Medulla oblongata (tissue), 1 donor: ENCODE data around the gene FBP2.
A peak's percentile ranks its signal among the peaks of the same experiment; 100 is the strongest.

Experiments
- DNase-seq: peaks from one replicate; pipeline ENCODE4 v3.0.0-alpha.2; 2015; ENCODE audit errors: extremely low spot score

Gene FBP2

DNA sequence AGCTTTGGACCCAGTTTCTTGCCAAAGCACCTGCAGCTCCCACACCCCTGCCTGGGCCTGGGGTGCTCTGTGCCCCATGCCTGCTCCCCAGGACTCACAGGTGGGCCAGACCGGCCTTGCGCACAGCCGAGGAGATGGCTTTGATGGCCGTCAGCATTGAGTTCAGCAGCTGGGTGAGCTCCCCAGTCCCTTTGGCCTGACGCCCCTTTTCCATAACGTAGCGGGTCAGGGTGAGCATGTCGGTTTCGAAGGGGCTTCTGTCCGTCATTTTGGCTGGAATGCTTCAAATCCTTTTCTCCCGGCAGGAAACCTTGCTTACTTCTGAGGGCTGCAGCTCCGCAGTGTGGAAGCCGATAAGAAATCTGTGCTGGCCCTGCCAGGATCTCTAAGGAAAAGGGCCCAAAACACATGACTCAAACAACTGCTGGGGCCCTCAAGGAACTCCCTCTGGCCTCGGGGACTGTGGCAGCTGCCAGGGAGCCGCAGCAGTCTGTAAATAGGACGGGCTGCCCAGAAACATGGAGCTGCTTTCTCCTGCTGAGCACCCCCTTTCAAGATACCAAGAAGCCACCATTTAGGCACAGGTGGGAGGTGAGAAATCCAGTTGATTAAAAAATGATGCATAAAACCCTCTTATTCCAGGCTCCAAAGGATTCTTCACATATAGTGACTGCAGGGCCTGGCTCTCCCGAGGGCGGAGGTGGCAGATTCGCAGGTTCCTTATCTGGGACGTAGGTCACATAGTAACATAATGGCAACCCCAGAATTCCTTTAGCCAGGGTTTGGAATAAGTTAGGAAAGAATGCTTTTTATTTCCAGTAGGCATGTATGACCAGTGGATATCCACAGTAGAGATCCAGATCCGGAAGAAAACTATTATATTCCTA, at the start of gene FBP2:
FBP2 (minus strand) TSS at position 366 of the 887 bp plus-strand sequence; CDS start at position 268, 98 bp downstream.
- DNase-seq = no peak

DNA sequence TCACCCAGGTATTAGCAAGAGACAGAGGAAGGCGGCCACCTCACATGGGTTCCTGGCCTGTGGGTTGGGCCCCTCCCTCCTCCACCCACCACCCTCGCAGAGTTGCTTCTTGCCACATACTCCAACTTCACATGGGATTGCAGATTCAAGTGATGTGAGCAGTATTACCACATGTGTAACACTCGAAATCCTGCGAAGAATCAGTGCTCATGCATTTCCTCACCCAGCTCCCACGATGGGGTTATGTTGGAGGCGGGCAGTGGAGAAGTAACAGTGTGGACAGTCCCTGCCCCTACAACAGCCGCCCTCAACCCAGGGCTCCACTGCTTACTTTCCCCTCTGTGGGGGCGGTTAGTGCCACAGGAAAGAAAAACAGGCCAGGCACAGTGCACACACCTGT, 49.6 kb upstream of the FBP2 start:
- DNase-seq = no peak

DNA sequence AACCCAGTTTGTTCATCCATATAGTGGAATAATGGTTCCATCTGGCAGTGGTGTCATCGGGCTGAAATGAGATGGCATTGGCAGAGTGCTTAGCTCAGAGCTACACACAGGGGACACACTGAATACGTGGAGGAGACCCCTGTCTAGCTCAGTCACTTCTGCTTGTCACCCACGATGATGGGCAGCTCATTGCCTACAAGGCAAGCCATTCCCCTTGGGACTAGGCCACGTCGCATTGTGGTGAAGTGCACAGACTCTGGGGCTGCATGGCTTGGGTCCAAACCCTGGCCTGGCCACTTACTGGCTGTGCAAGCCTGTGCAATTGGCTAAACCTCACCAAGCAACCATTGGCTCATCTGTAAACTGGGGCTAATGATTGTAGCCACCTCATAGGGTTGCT, 48.9 kb upstream of the FBP2 start:
- no peak for DNase-seq

DNA sequence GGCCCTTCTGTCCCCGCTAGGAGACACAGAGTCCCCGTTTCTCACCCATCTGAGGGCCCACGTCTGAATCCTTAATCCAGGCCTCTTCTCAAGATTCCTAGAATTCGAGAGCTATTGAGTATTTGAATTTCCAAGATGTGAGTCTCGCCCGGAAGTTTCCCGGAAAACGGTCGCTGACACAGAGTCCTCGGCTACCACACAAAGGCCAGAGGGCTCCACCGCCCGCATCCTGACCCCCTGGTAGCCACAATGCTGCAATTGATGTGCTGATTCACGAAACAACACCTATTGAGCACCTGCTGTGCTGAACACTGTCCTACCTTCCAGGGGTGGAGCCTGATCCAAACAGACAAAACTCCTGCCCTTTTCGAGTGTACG, 46.4 kb upstream of the FBP2 start:
- DNase-seq = no peak

DNA sequence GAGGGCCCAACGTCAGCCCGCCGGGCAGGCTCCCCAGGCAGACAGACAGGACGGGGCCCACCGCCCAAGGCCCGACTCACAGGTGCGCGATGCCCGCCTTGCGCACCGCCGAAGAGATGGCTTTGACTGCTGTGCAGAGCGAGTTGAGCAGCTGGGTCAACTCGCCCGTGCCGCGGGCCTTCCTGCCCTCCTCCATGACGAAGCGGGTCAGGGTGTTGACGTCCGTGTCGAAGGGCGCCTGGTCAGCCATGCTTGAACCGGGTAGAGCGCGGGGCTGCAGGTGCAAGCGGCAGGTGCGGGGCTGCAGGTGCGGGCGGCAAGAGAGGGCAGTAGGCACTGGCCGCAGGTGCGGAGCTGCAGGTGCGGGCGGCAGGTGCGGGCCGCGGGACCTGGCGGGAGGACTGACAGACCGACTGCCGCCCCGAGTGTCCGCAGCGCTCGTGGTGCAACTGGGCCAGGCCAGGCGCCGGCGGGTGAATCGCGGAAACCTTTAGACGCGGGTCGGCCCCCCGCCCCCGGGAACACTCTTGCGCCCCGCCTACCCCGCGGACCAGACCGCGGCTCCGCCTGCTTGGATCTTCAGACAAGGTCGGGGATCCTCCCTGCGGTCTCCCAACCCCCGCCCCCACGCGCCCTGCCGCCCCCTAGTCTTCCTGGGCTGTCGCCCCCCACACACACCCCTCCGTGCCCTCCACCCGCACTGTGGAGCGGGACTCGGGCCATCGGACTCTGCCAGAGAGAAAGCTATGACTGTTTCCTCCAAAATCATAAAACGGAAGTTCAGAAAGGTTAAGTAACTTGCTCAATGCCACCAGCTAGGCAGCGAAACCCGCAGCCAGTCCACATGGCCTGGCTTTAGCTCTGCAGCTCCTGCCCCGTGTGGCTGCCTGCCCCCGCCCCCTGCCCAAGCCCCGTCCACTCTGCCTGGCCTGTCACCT, 45.7 kb upstream of the FBP2 start, which contains the start of gene FBP1:
FBP1 (minus strand) TSS at position 458 of the 938 bp plus-strand sequence; CDS start at position 250, 208 bp downstream.
- DNase-seq = peak; percentile 20

DNA sequence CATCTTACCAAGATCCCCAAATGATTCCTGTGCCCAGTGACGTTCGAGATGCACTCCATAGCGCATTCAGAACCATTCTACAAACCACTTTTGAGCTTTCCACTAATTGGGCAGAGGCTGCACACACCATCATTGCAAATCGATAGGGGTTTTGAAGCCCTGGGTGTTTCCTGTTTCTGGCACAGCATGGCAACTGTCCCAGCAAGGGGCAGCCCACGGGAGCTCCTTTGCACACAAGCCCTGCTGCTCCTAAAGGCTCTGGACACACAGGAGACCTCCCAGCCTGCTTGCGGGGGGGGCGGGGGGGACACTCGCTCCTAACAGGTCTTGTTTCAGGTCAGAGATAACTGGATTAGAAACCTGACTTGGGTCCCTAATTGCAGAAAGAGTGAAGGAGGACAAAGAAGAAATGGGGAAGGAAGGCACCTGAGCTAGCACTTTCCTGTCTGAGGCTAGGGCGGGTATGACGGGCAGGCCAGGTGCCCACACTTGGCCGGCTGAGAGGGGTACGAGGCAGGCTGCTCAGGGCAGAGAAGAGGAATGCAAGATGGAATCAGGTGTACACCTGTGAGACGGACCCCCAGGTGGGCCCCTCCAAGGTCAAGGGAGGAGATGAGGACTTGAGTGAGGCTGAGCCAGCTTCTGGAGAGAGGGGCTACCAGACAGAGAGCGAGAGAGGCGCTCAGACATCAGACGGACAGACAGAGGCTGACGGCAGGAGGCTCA, 44.9 kb upstream of the FBP2 start:
- no peak for DNase-seq

DNA sequence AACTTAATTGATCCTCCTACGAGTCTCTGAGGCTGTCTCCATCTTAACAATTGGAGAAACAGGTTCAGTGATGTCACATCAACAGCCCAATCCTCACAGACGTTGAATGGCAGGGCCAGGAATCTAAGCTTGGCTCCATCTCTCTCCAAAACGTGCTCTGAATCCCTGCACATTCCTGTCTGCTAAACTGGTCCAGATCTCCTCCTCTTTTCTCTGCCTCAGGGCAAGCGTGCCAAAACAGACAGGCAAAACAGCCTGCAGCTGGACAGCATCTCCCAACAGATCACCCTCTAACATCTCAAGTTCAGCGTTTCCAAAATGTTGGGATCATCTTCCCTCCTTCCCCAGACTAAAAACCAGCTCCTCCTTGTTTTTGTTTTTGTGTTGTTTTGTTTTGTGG, 39.1 kb upstream of the FBP2 start:
- no peak for DNase-seq

DNA sequence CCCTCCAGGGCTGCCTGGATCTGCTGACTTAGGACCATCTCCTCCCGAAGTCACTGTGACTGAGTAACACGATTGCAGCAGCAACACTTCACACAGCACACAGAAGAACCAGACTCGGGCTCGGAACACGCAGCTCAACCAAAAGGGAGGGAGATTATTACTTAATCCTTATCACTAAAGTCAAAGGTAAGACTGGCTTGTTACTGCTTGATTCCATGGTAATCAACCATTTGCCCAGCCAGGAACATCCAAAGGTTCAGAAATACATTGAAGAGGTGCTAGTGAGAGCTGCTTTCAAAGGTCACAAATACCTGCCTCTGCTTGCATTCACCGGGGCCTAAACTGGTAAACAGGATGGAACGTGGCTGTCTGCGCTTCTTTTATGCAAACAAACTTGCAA, 38.0 kb upstream of the FBP2 start:
- DNase-seq = no peak

DNA sequence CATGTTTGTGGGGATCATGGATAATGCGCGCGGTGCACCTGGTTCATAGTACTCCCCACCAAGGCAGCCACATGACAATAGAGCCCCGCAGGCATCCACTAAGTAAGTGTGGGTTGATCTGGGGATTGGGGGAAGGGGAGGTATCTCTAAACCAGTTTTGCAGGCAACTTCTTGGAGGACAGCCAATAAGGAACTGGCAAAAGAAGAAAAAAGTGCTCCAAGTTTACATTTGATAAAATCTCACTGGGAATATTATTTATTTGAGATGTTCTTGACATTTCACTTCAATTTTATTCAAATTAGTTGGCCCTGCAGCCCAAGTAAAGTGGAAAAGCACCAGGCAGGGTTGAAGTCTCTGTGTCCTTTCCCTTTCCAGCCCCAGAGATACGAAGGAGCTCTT, 37.2 kb upstream of the FBP2 start:
- no peak for DNase-seq

DNA sequence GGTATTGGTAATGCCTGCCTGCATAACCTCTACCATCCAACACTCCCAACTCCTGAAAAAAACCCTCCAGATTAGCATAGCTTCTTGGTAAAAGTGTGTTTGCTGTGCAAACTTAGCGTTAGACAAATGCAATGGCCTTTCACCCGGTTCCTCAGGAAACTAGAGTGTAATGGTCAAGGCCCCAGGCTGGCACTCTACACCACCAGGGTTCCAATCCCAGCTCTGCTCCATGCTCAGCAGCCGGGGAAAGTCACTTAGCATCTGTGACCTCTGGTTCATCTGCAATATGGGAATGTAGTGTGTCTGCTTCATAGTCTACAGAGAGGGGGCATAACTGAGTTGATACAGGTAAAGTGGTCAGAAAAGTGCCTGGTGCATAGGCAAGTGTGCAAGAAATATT, 36.7 kb upstream of the FBP2 start:
- DNase-seq = no peak

DNA sequence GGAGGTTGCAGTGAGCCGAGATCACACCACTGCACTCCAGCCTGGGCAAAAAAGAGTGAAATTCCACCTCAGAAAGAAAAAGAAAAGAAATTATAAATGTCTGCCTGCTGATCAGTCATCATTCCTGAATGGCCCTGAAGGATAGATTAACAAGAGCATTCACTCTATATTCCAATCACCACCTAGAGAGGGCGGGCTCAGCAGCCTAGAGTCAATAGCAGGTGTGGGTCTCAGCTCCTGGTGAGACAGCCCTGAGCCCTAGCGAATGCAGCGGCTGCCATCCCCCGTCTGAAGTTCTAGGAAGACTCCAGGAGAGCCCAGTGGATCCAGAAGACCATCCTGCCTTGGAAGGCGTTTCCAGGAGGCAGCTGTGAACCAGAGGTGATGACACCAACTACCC, 33.7 kb upstream of the FBP2 start:
- no peak for DNase-seq

DNA sequence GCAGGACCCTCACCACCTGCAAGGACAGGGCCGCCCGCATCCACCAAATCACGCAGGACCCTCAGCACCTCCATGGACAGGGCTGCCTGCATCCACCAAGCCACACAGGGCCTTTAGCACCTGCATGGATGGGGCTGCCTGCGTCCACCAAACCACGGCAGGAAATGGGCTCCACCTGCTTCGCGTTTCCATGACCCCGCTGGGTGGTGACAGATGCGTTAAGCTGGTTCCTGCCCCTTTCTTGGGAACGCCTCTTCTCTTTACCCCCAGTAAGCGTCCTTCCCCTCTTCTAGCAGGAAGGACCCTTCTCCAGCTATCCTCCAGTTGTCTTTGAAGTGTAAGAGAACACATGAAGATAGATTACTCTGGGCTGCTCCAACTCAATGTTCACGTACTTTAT, 32.2 kb upstream of the FBP2 start:
- no peak for DNase-seq

DNA sequence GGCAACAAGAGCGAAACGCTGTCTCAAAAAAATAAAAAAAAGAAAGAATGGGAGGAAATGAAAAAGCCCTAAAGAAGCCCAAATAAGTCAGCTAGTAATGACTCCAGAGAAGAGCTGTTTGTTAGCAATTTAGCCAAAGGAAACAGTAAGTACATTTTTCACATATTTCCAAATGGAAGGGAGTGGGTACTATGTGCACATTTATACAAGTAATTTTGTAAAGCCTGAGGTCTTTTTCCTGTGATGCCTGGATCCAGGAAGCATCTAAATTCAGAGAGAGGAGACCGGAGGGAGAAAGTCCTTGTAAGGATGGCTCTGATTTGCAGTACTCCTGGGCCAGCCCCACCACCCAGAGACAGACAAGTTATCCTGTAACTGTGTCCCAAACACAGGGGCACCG, 31.0 kb upstream of the FBP2 start:
- DNase-seq = no peak

DNA sequence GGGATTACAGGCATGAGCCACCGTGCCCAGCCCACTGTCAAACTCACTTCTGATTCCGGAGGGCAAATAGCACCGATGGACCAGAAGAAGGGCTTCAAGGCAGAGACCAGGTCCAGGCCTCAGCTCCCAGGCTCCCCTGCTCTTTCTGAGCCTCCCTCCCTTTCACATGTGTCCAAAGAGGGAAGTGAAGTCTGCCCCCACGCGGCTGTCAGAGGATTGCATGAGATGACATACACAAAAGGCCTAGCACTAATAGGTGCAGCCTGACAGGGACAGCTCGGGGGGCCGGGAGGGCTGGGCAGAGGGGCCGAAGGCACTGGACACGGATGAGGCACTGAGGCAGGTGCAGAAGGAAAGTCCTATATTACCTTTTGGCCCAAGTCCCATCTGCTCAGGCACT, 29.6 kb upstream of the FBP2 start:
- no peak for DNase-seq

DNA sequence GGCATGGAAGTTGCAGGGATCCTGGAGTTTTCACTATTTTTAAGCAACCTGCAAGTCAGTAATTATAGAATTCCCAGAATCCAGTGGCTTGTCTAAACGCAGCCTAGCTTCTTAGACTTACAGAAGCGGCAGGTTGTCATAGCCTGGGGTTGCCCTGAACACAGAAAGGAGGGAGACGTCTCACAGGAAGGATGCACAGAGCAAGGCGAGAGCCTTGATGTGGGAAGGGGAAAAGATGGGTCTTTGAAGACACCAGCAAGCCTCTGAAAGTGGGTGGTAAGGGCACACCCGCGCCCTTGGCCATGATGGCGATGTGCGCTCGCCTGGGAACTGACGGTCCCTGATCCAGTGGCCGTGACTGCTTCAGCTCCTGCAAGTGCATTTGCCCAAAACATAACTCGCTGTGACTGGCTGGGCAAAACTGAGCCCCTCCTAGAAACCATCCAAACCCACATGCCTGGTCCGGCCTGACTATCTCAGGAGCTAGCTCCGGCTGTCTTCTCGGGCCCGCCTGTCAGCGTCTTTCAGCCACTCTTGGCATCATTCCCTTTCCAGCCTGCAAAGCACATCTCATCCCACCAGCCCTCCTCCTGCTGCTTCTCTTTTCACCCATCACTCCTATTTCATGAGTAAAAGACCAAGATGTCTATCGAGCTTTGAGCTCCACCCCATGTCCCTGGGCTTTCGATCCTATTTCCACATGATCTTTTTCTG, 28.6 kb upstream of the FBP2 start:
- DNase-seq = no peak

DNA sequence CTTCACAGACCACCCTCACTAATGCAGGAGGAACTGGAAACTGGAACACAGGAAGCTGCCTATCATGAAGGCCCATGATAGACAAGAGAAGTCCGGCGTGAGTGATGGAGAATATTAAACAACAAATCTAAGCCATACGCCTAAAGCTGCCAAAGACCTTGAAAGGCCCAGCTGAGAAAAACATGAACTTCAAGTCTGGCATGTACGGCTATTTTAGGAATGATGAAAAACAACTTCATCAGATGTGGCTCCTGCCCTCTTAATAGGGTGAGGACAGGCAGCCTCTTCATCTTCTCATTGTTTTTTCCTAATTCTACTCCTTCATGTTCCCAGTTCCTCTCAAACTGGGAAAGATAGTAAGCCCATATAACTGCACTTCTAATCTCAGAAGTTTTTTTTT, 25.4 kb upstream of the FBP2 start:
- no peak for DNase-seq

DNA sequence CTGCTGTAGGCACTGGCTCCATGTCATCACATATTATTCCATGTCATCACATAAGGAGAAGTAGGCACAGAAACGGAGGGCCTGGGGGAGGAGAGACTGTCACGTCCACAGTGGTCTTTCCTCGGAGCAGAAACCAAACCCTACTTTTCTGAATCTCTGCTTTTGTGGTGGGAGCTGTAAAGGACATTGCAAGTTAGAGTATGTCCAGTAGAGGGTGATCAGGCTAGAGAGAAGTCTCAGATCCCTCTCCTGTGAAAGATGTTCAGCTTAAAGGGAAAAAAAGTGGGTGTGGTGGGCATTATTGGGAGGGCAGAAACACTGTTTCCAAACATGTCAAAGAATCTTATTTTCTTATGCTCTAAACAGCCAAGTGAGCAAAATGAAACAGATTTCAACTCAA, 19.4 kb upstream of the FBP2 start:
- no peak for DNase-seq

DNA sequence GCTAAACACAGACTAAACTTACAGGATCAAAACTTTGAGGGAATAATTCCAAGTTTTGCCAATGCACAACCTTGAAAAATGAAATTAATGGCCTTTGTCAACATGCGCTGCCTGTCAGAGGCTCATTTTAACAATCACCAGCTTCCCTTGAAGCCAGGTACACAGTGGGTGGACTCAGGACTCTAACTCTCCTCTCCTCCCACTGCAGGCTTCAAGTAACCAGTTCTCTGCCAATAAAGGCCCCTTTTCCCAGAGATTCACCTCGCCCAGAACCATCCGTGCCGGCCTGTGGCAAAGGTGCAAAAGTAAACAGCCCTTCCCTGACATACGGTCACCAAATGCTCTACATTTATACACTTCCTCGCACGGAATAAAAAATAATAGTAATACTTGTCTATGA, 18.4 kb upstream of the FBP2 start:
- no peak for DNase-seq

DNA sequence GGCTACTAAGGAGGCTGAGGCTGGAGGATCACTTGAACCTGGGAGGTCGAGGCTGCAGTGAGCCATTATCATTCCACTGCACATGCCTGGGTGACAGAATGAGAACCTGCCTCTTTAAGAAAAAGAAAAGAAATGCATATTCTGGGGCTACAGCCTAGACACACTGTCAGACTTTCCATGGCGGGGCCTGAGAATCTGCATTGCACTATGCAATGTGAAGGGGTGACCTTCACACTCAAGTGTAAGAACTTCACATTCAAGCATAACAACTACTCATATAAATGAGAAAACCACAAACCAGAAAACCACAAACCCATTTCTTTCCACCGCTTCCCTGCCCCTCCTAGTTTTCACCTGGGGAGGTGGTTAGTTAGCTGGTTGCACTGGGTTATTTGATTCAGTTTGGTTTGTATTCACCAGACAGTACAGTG, 18.0 kb upstream of the FBP2 start:
- no peak for DNase-seq

DNA sequence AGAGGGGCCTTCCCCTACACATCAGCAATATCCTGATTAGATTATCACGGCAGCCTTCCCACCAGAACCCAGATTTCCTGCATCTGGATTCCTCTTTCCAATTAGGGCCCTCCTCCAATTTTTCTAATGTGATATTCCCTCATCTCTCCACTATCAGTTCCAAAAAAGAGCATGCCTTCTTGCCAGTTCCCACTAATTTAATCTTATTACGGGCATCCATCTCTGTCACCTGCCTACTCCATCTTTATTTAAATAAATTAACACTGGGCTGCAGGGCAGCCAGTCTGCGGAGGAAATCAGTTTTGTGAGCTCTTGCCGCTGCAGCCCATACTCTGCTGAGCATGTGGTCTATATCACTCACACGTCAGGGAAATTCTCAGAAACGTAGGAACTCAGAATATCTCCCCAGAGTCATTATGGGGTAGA, 16.6 kb upstream of the FBP2 start:
- no peak for DNase-seq

DNA sequence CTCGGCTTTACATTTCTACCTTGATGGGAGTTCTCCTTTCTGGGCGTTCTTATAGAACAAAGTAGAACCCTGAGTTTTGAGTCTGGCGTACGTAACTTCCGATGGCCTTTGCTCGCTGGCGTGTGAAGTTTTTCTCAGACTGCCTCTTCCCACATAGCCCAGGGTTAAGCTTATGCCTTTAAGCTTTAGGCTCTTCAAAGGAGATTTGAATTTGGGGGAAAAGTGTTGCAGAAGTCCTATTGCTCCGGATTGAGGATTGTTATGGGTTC, 13.7 kb upstream of the FBP2 start:
- DNase-seq = no peak
